K562 (cell line): ENCODE data around the gene RRAS. TPM values are rescaled to one million over a fixed set of nuclear protein-coding genes. Genes with fewer than 3 reads are reported as not detected.

Source experiments
- BMI1 ChIP-seq: fragments of 150-350 bp; IDR thresholded peaks from 2 replicates; pipeline ENCODE4 v1.6.1; 2014; ENCODE audit warnings: low read length
- ESRRB ChIP-seq: fragments of 250-450 bp; sonication (Bioruptor Pico); IDR thresholded peaks from 2 replicates; pipeline ENCODE4 v1.5.0; 2020; ENCODE audit warnings: mild to moderate bottlenecking, moderate library complexity, borderline replicate concordance
- GTF2E2 ChIP-seq: fragments of 200-800 bp; sonication (Bioruptor generic); IDR thresholded peaks from 2 replicates; pipeline ENCODE4 v1.6.1; 2016; ENCODE audit warnings: missing genetic modification characterization, missing compliant biosample characterization
- HEY1 ChIP-seq: fragments of 250-450 bp; sonication (Bioruptor Pico); IDR thresholded peaks from 2 replicates; pipeline ENCODE4 v1.5.0; 2020; ENCODE audit warnings: mild to moderate bottlenecking, moderate library complexity, borderline replicate concordance
- HNRNPL ChIP-seq: fragments of 200-400 bp; formaldehyde crosslinking; IDR thresholded peaks from 2 replicates; pipeline ENCODE4 v1.6.1; 2017; ENCODE audit warnings: low read depth, mild to moderate bottlenecking, low read length
- KLF13 ChIP-seq: fragments of 450-650 bp; IDR thresholded peaks from 2 replicates; pipeline ENCODE4 v1.6.1; 2016; ENCODE audit warnings: missing genetic modification characterization, low read depth, mild to moderate bottlenecking, missing compliant biosample characterization, moderate library complexity, borderline replicate concordance
- NFYB ChIP-seq: IDR thresholded peaks from 2 replicates; pipeline ENCODE4 v1.6.1; 2011; ENCODE audit warnings: mild to moderate bottlenecking, moderate library complexity; ENCODE audit not compliant: insufficient read length; ENCODE audit errors: extremely low read depth
- POLR2AphosphoS5 ChIP-seq: IDR thresholded peaks from 2 replicates; pipeline ENCODE4 v1.6.1; 2011; ENCODE audit warnings: mild to moderate bottlenecking, low read depth, low read length, moderate library complexity; ENCODE audit not compliant: control insufficient read depth, insufficient read depth
- RB1 ChIP-seq: fragments of 450-650 bp; IDR thresholded peaks from 2 replicates; pipeline ENCODE4 v1.6.1; 2017; ENCODE audit warnings: low read depth, mild to moderate bottlenecking
- RBM17 ChIP-seq: fragments of 200-400 bp; formaldehyde crosslinking; IDR thresholded peaks from 2 replicates; pipeline ENCODE4 v1.6.1; 2017; ENCODE audit warnings: low read depth, mild to moderate bottlenecking, low read length, borderline replicate concordance
- RBM25 ChIP-seq: fragments of 200-400 bp; formaldehyde crosslinking; IDR thresholded peaks from 2 replicates; pipeline ENCODE4 v1.6.1; 2018; ENCODE audit warnings: low read length, low read depth, moderate library complexity; ENCODE audit not compliant: severe bottlenecking
- ZNF3 ChIP-seq: fragments of 250-450 bp; sonication (Bioruptor Pico); IDR thresholded peaks from 2 replicates; pipeline ENCODE4 v1.5.0; 2021; ENCODE audit warnings: mild to moderate bottlenecking, moderate library complexity
- polyA plus RNA-seq, 8 experiments: library from polyadenylated mRNA; depleted of rRNA in 4 of 8; stranded (reverse) in 5 of 8; unstranded in 3 of 8; fragments of >200 nt; fragmentation: Nextera tagmentation in 2 of 8; fragmentation: Illumina TruSeq in 1 of 8; extraction: Ambion mirVana in 2 of 8; extraction: Trizol in 1 of 8; gene quantifications; 2 replicates each; pipeline versions ENCODE4 v1.2.1 to v1.2.3, GENCODE V29; 2011 to 2014; ENCODE audit warnings: inconsistent platforms in 1 of 8, missing spikeins in 1 of 8
- total RNA-seq, 7 experiments: library from RNA; depleted of rRNA in 6 of 7; stranded (reverse); fragments of >200 nt in 6 of 7; fragmentation: Illumina TruSeq in 2 of 7; extraction: Trizol in 2 of 7; gene quantifications; 2 replicates each; pipeline versions ENCODE4 v1.2.1 to v1.2.3, GENCODE V29; 2011 to 2021; ENCODE audit warnings: low replicate concordance in 1 of 7
- TF ChIP-seq, protein P1 (sequence below): fragments of 250-450 bp; sonication (Bioruptor Pico); IDR thresholded peaks from 2 replicates; pipeline ENCODE4 v1.5.0; 2020; ENCODE audit warnings: mild to moderate bottlenecking, borderline replicate concordance
- TF ChIP-seq, protein P2 (sequence below), 2 experiments: fragments of 450-650 bp; IDR thresholded peaks; 2 replicates each; pipeline ENCODE4 v1.6.1; 2016; ENCODE audit warnings: mild to moderate bottlenecking in 2 of 2, borderline replicate concordance in 1 of 2, low read depth in 1 of 2, moderate library complexity in 1 of 2

RRAS gene
- total and polyA plus RNA-seq, 9 of the 15 experiments (the other 6 are each of a cell fraction or from before 2014, with no cell fraction given), result 0.70 to 17.3 (median 8.2) TPM

DNA sequence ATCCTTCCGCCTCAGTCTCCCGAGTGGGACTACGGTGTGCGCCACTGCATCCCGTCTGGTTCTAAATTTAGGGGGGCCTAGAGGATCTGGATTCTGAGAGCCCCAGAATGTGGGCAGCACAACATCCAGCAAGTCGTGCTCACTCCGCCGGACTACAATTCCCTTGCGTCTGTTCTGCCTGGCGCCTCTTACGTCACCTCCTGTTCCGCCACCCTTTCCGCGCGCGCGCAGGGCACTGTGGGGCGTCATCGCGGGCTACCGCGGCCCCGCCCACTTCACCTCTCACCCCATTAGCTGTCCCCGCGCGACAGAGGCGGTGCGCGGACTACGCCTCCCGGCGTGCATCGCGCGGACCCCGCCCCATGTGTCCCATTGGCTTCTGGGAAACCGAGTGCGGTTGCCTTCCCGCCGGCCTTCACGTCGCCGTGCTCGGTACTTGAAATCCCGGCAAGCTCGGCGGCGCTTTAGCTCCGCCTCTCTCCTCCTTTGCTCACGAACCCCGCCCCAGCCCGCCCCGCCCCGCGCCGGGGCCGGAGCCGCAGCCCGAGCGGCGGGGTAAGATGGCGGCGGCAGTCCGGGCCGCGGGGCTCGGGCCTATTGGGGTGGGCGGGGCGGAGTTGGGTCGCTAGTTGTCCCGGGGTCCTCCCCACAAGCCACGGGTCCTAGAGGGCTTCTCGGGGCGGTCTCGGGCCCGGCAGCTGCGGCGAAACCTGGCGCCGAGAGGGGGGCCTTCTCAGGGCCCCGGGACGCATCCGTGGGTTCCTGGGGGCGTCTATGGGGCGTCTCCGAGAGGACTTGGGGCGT lies 1.9 kb upstream of the RRAS start, which contains the start of gene SCAF1 (continued):
- TF ChIP-seq, protein P1, sequence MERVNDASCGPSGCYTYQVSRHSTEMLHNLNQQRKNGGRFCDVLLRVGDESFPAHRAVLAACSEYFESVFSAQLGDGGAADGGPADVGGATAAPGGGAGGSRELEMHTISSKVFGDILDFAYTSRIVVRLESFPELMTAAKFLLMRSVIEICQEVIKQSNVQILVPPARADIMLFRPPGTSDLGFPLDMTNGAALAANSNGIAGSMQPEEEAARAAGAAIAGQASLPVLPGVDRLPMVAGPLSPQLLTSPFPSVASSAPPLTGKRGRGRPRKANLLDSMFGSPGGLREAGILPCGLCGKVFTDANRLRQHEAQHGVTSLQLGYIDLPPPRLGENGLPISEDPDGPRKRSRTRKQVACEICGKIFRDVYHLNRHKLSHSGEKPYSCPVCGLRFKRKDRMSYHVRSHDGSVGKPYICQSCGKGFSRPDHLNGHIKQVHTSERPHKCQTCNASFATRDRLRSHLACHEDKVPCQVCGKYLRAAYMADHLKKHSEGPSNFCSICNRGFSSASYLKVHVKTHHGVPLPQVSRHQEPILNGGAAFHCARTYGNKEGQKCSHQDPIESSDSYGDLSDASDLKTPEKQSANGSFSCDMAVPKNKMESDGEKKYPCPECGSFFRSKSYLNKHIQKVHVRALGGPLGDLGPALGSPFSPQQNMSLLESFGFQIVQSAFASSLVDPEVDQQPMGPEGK (CRISPR knock-in tag), result no peak
- TF ChIP-seq POLR2AphosphoS5 (peak; percentile 81), NFYB (no peak), HNRNPL (no peak), GTF2E2 (tag) (no peak), RBM17 (no peak), ESRRB (CRISPR knock-in tag) (no peak), KLF13 (tag) (peak; percentile 92), RBM25 (no peak), ZNF3 (no peak), BMI1 (no peak), HEY1 (no peak), RB1 (peak; percentile 88)
- TF ChIP-seq, protein P2, sequence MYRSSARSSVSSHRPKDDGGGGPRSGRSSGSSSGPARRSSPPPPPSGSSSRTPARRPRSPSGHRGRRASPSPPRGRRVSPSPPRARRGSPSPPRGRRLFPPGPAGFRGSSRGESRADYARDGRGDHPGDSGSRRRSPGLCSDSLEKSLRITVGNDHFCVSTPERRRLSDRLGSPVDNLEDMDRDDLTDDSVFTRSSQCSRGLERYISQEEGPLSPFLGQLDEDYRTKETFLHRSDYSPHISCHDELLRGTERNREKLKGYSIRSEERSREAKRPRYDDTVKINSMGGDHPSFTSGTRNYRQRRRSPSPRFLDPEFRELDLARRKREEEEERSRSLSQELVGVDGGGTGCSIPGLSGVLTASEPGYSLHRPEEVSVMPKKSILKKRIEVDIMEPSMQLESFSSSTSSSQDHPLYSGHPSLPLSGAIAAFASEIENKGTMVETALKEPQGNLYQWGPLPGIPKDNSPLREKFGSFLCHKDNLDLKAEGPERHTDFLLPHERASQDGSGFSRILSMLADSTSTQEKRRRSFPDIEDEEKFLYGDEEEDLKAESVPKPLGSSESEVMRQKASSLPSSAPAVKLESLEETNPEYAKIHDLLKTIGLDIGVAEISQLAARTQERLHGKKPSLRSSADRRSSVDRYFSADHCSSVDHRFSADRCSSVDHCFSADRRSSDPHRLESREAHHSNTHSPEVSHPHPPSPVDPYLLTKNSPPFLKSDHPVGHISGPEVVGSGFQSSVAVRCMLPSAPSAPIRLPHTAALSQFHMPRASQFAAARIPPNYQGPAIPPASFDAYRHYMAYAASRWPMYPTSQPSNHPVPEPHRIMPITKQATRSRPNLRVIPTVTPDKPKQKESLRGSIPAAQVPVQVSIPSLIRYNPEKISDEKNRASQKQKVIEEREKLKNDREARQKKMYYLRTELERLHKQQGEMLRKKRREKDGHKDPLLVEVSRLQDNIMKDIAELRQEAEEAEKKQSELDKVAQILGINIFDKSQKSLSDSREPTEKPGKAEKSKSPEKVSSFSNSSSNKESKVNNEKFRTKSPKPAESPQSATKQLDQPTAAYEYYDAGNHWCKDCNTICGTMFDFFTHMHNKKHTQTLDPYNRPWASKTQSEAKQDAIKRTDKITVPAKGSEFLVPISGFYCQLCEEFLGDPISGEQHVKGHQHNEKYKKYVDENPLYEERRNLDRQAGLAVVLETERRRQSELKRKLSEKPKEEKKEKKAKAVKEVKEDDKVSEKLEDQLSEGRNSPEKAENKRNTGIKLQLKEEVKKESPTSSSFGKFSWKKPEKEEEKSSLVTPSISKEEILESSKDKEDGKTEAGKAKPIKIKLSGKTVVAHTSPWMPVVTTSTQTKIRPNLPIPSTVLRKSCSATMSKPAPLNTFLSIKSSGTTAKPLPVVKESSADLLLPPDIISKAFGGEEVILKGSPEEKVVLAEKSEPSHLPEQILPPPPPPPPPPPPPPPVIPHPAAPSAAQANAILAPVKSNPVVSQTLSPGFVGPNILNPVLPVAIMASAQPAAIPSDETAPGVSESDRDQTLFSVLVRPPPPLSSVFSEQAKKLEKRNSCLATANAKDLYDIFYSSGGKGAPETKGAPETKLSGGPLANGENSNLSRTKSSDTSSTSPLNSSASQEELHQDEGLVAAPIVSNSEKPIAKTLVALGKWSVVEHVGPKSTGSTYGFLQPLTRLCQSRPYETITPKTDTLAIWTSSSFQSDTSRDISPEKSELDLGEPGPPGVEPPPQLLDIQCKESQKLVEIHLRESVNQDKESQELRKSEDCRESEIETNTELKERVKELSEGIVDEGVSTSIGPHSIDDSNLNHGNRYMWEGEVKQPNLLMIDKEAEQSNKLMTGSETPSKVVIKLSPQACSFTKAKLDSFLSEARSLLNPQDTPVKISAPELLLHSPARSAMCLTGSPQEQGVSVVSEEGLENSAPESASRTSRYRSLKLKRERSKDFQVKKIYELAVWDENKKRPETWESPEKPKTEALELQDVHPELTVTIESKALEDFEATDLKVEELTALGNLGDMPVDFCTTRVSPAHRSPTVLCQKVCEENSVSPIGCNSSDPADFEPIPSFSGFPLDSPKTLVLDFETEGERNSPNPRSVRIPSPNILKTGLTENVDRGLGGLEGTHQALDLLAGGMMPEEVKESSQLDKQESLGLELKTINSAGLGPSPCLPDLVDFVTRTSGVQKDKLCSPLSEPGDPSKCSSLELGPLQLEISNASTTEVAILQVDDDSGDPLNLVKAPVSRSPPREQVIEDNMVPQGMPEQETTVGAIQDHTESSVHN (IDR thresholded peaks at IDR 0.05; ENCODE audit: borderline replicate concordance in 1 of 2, low read depth in 1 of 2), result no peak
